PC-3 (cell line): Measurements from ENCODE around the gene FCRL5. TPM values are rescaled to one million over a fixed set of nuclear protein-coding genes. Genes with fewer than 3 reads are reported as not detected.

ENCODE experiments used
- ATAC-seq: fragments of 200-7000 bp; cut with Tn5 transposase; 2 replicates; pipeline ENCODE4 v1.9.1; 2020; ENCODE audit warnings: mild to moderate bottlenecking, moderate library complexity
- BruUV-seq: library from RNA; stranded (reverse); fragments of 400-500 nt; replicated peaks from 2 replicates; lab custom pipeline; 2021; lab: Mats Ljungman, UMichigan
- CTCF ChIA-PET: fragments of 300-600 bp; sonication (Branson Sonifier 250); formaldehyde crosslinking; loops from one replicate; lab custom pipeline; 2022; ENCODE audit warnings: antibody characterized with exemption; lab: Charles Lee
- POLR2A ChIA-PET: fragments of 300-600 bp; sonication (Branson Sonifier 250); formaldehyde crosslinking; loops from one replicate; lab custom pipeline; 2022; ENCODE audit warnings: antibody characterized with exemption; ENCODE audit not compliant: unreplicated experiment; lab: Charles Lee
- DNase-seq: peaks from one replicate; pipeline ENCODE4 v3.0.0-alpha.2; 2015
- H2AFZ ChIP-seq: fragments of 300-600 bp; sonication (generic); 2 replicates; pipeline ENCODE4 v1.6.0; 2016; ENCODE audit warnings: antibody characterized with exemption, low read length
- H3F3A ChIP-seq: fragments of 300-600 bp; sonication (generic); one replicate; pipeline ENCODE4 v1.6.0; 2017; ENCODE audit warnings: antibody characterized with exemption, low read length, control low read depth, mild to moderate bottlenecking; ENCODE audit not compliant: unreplicated experiment
- H3K27ac ChIP-seq: fragments of 300-600 bp; sonication (generic); 2 replicates; pipeline ENCODE4 v1.5.1; 2016; ENCODE audit warnings: mild to moderate bottlenecking, low read length
- H3K27me3 ChIP-seq: fragments of 300-600 bp; sonication (generic); 2 replicates; pipeline ENCODE4 v1.6.1; 2016; ENCODE audit warnings: low read length, mixed read lengths
- H3K36me3 ChIP-seq: fragments of 300-600 bp; sonication (generic); 2 replicates; pipeline ENCODE4 v1.6.1; 2016; ENCODE audit warnings: low read depth, mixed run types, low read length, mixed read lengths
- H3K4me1 ChIP-seq: fragments of 300-600 bp; sonication (generic); 2 replicates; pipeline ENCODE4 v1.5.1; 2016; ENCODE audit warnings: low read length; ENCODE audit not compliant: insufficient read depth
- H3K4me2 ChIP-seq: fragments of 300-600 bp; sonication (generic); 2 replicates; pipeline ENCODE4 v1.6.0; 2016; ENCODE audit warnings: low read length
- H3K4me3 ChIP-seq: fragments of 300-600 bp; sonication (generic); 2 replicates; pipeline ENCODE4 v1.5.1; 2016; ENCODE audit warnings: mild to moderate bottlenecking, low read length, mixed read lengths
- H3K79me2 ChIP-seq: fragments of 300-600 bp; sonication (generic); 2 replicates; pipeline ENCODE4 v1.6.1; 2017; ENCODE audit warnings: low read length, mixed read lengths
- H3K9ac ChIP-seq: fragments of 300-600 bp; sonication (generic); 2 replicates; pipeline ENCODE4 v1.6.0; 2016; ENCODE audit warnings: mild to moderate bottlenecking, low read length
- H3K9me2 ChIP-seq: fragments of 300-600 bp; sonication (generic); replicated peaks from 2 replicates; pipeline ENCODE4 v1.6.1; 2016; ENCODE audit warnings: mixed run types, low read length, mixed read lengths
- H3K9me3 ChIP-seq: fragments of 300-600 bp; sonication (generic); 2 replicates; pipeline ENCODE4 v1.6.1; 2016; ENCODE audit warnings: low read length, mixed read lengths
- H4K20me1 ChIP-seq: fragments of 300-600 bp; sonication (generic); 2 replicates; pipeline ENCODE4 v1.6.1; 2016; ENCODE audit warnings: low read length, mixed read lengths
- EZH2 ChIP-seq: fragments of 300-600 bp; sonication (generic); IDR thresholded peaks from one replicate; pipeline ENCODE4 v1.6.1; 2017; ENCODE audit warnings: antibody characterized with exemption, mild to moderate bottlenecking, low read length; ENCODE audit not compliant: unreplicated experiment
- EZH2phosphoT487 ChIP-seq: fragments of 300-600 bp; sonication (generic); IDR thresholded peaks from 2 replicates; pipeline ENCODE4 v1.6.1; 2018; ENCODE audit warnings: mild to moderate bottlenecking, antibody characterized with exemption, low read length, borderline replicate concordance
- intact Hi-C: fragments of 100-400 bp; cut with micrococcal nuclease; formaldehyde crosslinking; loops from 2 replicates; pipeline ENCODE4 v1.9.0; 2023
- total RNA-seq: library from RNA; depleted of rRNA; stranded (reverse); fragments of >200 nt; gene quantifications from 2 replicates; pipeline ENCODE4 v1.2.3, GENCODE V29; 2014; rRNA removed
- TF ChIP-seq, protein P1 (sequence below): fragments of 300-600 bp; sonication (generic); conservative IDR thresholded peaks from 2 replicates; pipeline ENCODE4 v1.5.1; 2017; ENCODE audit warnings: antibody characterized with exemption, low read depth, mild to moderate bottlenecking, low read length

FCRL5 gene
- total RNA-seq, 1 experiment from 2014 or later, result not detected

DNA sequence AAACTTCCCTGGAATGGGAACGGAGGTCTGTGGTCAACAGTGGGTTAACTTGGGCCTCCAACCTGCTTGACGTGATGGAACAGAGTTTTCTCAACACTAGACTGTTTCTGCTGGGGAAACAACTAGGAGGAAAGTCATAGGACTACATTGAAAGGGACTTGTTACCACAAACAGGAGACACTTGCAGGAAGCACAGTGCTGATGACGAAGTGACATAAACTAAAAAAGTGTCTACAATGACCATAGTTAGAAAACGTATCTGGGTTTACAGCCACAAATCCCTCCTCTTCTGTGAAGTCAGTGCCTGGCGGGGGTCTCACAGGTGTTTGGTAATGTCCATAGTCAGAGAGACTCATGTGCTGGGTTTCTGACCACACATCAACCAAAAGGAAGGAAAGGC lies 86.3 kb downstream of the FCRL5 start:
- no peaks in the 10 kb centered on the region for H3F3A ChIP-seq
- ChIA-PET POLR2A (no interaction called here), CTCF (no interaction called here)
- H3K27me3 ChIP-seq, result peaks cover 13% of the 10 kb centered on the region; the same call in 1 of the 2 replicates
- no peaks in the 10 kb centered on the region for H3K79me2 ChIP-seq
- no peaks in the 10 kb centered on the region for H3K9me3 ChIP-seq
- no peak overlapping the region for H3K4me2 ChIP-seq
- H3K4me1 ChIP-seq, result no peaks in the 10 kb centered on the region
- DNase-seq (no peak), ATAC-seq (no peak)
- no peak overlapping the region for H2AFZ ChIP-seq
- no peaks in the 10 kb centered on the region for H3K36me3 ChIP-seq
- no peak overlapping the region for H3K4me3 ChIP-seq
- no TSS peak for BruUV-seq
- no peak overlapping the region for H3K9ac ChIP-seq
- H3K9me2 ChIP-seq, result no peaks in the 10 kb centered on the region
- no peak for TF ChIP-seq EZH2
- no peak for TF ChIP-seq EZH2phosphoT487
- TF ChIP-seq, protein P1, sequence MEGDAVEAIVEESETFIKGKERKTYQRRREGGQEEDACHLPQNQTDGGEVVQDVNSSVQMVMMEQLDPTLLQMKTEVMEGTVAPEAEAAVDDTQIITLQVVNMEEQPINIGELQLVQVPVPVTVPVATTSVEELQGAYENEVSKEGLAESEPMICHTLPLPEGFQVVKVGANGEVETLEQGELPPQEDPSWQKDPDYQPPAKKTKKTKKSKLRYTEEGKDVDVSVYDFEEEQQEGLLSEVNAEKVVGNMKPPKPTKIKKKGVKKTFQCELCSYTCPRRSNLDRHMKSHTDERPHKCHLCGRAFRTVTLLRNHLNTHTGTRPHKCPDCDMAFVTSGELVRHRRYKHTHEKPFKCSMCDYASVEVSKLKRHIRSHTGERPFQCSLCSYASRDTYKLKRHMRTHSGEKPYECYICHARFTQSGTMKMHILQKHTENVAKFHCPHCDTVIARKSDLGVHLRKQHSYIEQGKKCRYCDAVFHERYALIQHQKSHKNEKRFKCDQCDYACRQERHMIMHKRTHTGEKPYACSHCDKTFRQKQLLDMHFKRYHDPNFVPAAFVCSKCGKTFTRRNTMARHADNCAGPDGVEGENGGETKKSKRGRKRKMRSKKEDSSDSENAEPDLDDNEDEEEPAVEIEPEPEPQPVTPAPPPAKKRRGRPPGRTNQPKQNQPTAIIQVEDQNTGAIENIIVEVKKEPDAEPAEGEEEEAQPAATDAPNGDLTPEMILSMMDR, result no peak
- intact Hi-C loops, result no loop called here
- H3K27ac ChIP-seq, result no peak overlapping the region
- no peaks in the 10 kb centered on the region for H4K20me1 ChIP-seq

Other genes starting within 250 kb of the FCRL5 start
- not detected in 2 replicates for gene FCRL4, start 45.6 kb upstream of the FCRL5 start, total RNA-seq
- gene FCRL3, start 148.3 kb upstream of the FCRL5 start, total RNA-seq, result not detected in 2 replicates
- not detected in 2 replicates for gene FCRL2, start 224.6 kb upstream of the FCRL5 start, total RNA-seq